Measurements from ENCODE around the gene ILDR2. TPM values are rescaled to one million over a fixed set of nuclear protein-coding genes. Genes with fewer than 3 reads are reported as not detected.
A peak's percentile ranks its signal among the peaks of the same experiment; 100 is the strongest.

The ILDR2 gene
- total RNA-seq, 2 experiments from 2014 or later, result 0.47 to 0.67 TPM

DNA sequence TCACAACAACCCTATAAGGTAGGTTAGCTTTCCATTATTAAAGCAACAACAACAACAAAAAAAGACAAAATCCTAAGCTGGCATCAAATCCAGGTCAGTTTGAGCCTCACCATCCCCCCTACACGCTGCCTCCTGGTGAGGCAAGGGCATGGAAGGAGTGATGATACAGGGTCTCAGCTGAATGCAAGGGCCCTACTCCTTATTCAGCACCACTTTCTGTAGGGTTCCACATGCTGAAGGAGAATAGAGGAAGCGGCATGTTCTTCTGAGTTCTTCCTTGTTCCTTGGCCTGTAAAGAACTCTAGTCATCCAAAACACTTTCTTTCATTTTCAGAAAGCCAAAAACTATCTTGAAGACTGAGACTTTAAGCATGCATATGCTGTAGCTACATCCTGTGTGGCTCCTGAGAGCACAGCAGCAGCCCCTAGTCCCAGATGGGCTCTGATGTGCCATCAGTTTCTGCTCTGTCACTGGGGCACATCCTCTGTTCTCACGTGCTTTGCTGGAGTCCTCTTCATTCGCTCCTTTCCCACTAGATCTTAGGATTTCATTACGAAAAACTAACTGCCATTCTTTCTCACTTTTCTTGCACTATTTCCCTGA is 6.2 kb downstream of the ILDR2 start:
- H3K9me3 Mint-ChIP-seq, result no peaks in the 10 kb centered on the region
- peak in 3 of 14 experiments; percentile 8 to 17 (median 16) for DNase-seq
- CTCF ChIA-PET, result interaction anchor here (0.6 to 1.1 kb wide), 2 partner anchors 10 to 229 kb away, joined by 3 read pairs; no protein-coding TSS in a partner anchor
- H3K36me3 Mint-ChIP-seq (ENCODE audit: low read depth), result no peaks in the 10 kb centered on the region
- H3K27ac Mint-ChIP-seq, result no peak overlapping the region
- no peaks in the 10 kb centered on the region for H3K36me3 ChIP-seq (ENCODE audit: insufficient read depth, low read length)
- peak; percentile 77 for ATAC-seq (ENCODE audit: poor library complexity)
- intact Hi-C loops (cut with DNase I, micrococcal nuclease), result no loop called here
- peaks cover 10% of the 10 kb centered on the region for H3K4me1 ChIP-seq (ENCODE audit: insufficient read depth, low read length)
- peaks cover 17 to 18% of the 10 kb centered on the region in 2 experiments for H3K27me3 ChIP-seq (ENCODE audit: control insufficient read depth in 1 of 2, insufficient read depth in 2 of 2, low read length in 2 of 2)
- no peak overlapping the region for H3K4me3 Mint-ChIP-seq
- no peak overlapping the region for H3K27ac ChIP-seq (ENCODE audit: low read depth in 1 of 2, low read length in 2 of 2)
- H3K4me3 ChIP-seq (ENCODE audit: low read length), result no peak overlapping the region
- POLR2A ChIA-PET, result no interaction called here
- no peaks in the 10 kb centered on the region for H3K9me3 ChIP-seq (ENCODE audit: control insufficient read depth in 1 of 2, insufficient read depth in 1 of 2, low read length in 2 of 2)
- no peak for TF ChIP-seq CTCF (IDR thresholded peaks at IDR 0.05)
- peaks cover 21% of the 10 kb centered on the region for H3K4me1 Mint-ChIP-seq (ENCODE audit: low read depth)
- H3K27me3 Mint-ChIP-seq, result peaks cover 31% of the 10 kb centered on the region

DNA sequence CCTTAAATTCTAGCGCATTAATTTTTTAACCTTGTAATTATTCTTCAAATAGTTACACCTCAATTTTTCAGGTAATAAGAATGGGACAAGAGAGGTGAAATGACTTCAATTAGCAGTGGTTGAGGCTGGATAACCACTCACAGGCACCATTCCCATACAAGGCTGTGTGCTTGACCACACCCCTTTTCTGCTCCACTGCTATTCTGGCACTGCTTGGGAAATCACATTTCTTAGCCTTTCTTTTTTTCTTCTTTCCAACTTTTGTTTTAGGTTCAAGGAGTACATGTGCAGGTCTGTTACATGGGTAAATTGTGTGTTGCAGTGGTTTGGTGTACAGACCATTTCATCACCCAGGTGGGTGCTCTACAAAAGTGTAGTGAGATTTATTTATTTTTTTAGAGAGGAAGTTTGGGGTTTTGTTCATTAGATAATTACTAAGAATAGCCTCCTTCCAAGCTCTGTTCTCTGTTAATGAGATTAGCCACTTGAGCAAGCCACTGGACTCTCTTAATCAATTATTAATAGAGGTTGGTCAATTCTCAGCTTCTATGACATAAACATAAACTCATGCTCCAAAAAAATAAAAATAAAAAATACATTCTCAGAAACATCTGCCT is 14.4 kb downstream of the ILDR2 start:
- no peak overlapping the region for H3K27ac ChIP-seq (ENCODE audit: low read depth in 1 of 2, low read length in 2 of 2)
- TF ChIP-seq CTCF (IDR thresholded peaks at IDR 0.05), result no peak
- no peaks in the 10 kb centered on the region for H3K4me1 Mint-ChIP-seq (ENCODE audit: low read depth)

DNA sequence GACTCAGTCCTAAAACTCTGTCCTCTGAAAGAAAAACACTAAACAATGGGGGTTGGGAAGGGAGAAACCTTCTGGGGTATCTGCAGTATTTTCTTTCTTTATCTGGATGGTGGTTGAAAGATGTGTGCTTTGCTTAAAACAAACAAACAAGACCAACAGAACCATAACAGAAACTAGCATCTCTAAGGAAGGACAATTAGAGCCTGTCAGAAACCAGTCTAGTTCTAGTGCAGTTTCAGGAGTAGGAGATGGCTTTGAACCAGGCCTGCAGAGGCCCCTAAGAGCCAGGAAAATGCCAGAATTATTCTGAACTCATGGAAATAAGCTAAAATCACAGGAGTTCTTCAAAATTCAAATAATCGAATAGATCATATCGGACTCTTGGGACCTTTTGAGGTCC is 18.5 kb downstream of the ILDR2 start:
- ATAC-seq (ENCODE audit: poor library complexity) (no peak), DNase-seq (no peak)
- Histone ChIP-seq H3K9me3 (ENCODE audit: control insufficient read depth in 1 of 2, insufficient read depth in 1 of 2, low read length in 2 of 2) (no peaks in the 10 kb centered on the region), H3K4me3 (ENCODE audit: low read length) (no peak overlapping the region), H3K4me1 (ENCODE audit: insufficient read depth, low read length) (no peaks in the 10 kb centered on the region), H3K27me3 (ENCODE audit: control insufficient read depth in 1 of 2, insufficient read depth in 2 of 2, low read length in 2 of 2) (no peaks in the 10 kb centered on the region), H3K27ac (ENCODE audit: low read depth in 1 of 2, low read length in 2 of 2) (no peak overlapping the region), H3K36me3 (ENCODE audit: insufficient read depth, low read length) (no peaks in the 10 kb centered on the region)
- no peak overlapping the region for H3K4me3 Mint-ChIP-seq
- H3K27me3 Mint-ChIP-seq, result peaks cover 11% of the 10 kb centered on the region
- no peaks in the 10 kb centered on the region for H3K36me3 Mint-ChIP-seq (ENCODE audit: low read depth)
- intact Hi-C loops (cut with DNase I, micrococcal nuclease), result no loop called here
- H3K9me3 Mint-ChIP-seq, result no peaks in the 10 kb centered on the region
- no peaks in the 10 kb centered on the region for H3K4me1 Mint-ChIP-seq (ENCODE audit: low read depth)
- ChIA-PET CTCF (no interaction called here), POLR2A (no interaction called here)
- no peak for TF ChIP-seq CTCF (IDR thresholded peaks at IDR 0.05)
- H3K27ac Mint-ChIP-seq, result no peak overlapping the region

More for the DNA sequence above, 14.4 kb downstream of the ILDR2 start:
- H3K9me3 ChIP-seq (ENCODE audit: control insufficient read depth in 1 of 2, insufficient read depth in 1 of 2, low read length in 2 of 2), result no peaks in the 10 kb centered on the region
- H3K4me1 ChIP-seq (ENCODE audit: insufficient read depth, low read length), result no peaks in the 10 kb centered on the region
- H3K36me3 ChIP-seq (ENCODE audit: insufficient read depth, low read length), result no peaks in the 10 kb centered on the region
- no peak overlapping the region for H3K27ac Mint-ChIP-seq
- no peaks in the 10 kb centered on the region for H3K36me3 Mint-ChIP-seq (ENCODE audit: low read depth)
- ChIA-PET POLR2A (no interaction called here), CTCF (no interaction called here)
- no peaks in the 10 kb centered on the region for H3K27me3 ChIP-seq (ENCODE audit: control insufficient read depth in 1 of 2, insufficient read depth in 2 of 2, low read length in 2 of 2)
- H3K9me3 Mint-ChIP-seq, result no peaks in the 10 kb centered on the region
- H3K27me3 Mint-ChIP-seq, result peaks cover 11% of the 10 kb centered on the region
- intact Hi-C loops (cut with DNase I, micrococcal nuclease), result no loop called here
- ATAC-seq (ENCODE audit: poor library complexity), result no peak
- no peak overlapping the region for H3K4me3 ChIP-seq (ENCODE audit: low read length)
- no peak for DNase-seq
- H3K4me3 Mint-ChIP-seq, result no peak overlapping the region

Data from CD4-positive, alpha-beta T cell (primary cell).